HL-60/S4 (cell line): ENCODE results near the gene PDE8B.

ENCODE experiments used
- in situ Hi-C: fragments of 300-500 bp; cut with MboI; formaldehyde crosslinking; loops from 2 replicates; pipeline ENCODE4 v1.14.3; 2022; ENCODE audit warnings: low sequenced_read_pairs

The PDE8B gene, protein sequence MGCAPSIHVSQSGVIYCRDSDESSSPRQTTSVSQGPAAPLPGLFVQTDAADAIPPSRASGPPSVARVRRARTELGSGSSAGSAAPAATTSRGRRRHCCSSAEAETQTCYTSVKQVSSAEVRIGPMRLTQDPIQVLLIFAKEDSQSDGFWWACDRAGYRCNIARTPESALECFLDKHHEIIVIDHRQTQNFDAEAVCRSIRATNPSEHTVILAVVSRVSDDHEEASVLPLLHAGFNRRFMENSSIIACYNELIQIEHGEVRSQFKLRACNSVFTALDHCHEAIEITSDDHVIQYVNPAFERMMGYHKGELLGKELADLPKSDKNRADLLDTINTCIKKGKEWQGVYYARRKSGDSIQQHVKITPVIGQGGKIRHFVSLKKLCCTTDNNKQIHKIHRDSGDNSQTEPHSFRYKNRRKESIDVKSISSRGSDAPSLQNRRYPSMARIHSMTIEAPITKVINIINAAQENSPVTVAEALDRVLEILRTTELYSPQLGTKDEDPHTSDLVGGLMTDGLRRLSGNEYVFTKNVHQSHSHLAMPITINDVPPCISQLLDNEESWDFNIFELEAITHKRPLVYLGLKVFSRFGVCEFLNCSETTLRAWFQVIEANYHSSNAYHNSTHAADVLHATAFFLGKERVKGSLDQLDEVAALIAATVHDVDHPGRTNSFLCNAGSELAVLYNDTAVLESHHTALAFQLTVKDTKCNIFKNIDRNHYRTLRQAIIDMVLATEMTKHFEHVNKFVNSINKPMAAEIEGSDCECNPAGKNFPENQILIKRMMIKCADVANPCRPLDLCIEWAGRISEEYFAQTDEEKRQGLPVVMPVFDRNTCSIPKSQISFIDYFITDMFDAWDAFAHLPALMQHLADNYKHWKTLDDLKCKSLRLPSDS

GRCh38 chr5:77210091-77210963 lies at the start of gene PDE8B:
PDE8B (plus strand) TSS chr5:77210680; CDS start chr5:77210926, 246 bp downstream.
- in situ Hi-C loops, result no loop called here

GRCh38 chr5:77163453-77163852 lies 47.0 kb upstream of the PDE8B start:
- in situ Hi-C loops, result no loop called here

DNA sequence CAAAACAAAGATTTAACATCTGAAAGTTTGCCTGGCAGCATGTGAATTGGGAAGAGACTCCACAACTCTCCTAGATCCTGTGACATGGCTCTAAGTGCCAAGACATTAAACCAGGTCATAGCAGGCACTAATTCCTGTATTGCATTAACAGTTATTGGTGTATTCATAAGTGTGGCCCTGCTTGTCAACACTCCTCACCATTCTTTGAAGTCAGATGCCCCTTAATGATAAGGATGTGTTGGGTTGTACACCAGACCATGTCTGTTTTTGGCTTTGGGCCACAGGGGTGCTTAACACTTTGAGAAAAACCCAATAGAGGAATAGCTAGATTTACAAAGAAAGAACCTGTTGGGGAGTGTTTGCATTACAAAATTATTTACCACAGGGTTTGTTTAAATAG lies 43.4 kb upstream of the PDE8B start:
- in situ Hi-C loops, result no loop called here

DNA sequence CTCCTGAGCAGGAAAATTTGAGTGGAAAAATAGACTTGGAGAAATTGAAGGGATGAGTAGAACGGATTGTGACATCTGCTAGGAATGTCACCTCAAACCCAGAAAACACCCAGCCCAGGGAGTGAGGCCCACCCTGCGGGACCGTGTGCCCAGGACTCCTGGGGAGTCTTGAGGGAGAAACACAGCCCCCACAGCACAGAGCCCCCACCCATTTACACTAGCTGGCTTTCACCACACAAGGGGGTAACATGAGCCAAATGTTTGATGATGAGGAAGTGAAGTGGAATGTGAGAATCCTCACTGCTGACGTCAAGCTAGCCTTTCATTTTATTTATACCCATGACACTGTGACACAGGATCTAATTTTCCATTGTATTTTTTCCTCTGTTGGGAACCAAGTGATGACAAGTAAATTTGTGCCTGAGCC lies 42.8 kb upstream of the PDE8B start:
- in situ Hi-C loops, result no loop called here

DNA sequence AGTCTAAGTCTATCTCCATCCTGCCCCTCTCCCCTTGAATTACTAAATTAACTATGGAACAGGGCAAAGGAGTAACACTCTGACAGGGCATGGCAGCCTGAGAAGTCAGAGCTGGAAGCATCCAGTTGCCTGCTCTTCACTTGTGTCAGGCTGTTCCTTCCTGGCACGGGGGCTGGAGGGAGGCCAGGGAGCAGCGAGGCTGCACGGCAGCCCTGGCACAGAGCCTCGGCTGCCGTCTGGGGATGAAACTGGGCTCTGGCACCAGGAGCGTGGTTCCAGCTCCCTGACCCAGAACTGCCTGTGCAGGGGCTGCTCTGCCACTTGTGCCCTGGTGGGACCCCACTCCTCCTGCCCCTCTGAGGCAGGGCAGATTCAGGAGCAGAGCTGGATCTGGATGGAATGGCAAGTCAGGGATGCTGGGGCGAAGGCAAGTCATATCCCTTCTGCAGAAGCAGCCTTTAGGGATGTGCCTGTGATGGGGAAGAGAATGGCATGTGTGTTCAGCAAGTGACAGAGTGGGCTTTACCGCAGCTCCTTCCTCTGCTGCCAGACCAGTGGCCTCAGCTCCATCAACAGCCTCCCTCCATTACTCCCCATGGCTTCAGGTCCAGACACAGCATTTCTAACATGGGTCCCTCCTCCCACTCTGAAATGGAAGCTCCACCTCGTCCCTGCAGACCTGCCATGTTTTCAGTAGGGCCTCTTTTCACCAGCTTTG lies 42.2 kb upstream of the PDE8B start:
- in situ Hi-C loops, result no loop called here

DNA sequence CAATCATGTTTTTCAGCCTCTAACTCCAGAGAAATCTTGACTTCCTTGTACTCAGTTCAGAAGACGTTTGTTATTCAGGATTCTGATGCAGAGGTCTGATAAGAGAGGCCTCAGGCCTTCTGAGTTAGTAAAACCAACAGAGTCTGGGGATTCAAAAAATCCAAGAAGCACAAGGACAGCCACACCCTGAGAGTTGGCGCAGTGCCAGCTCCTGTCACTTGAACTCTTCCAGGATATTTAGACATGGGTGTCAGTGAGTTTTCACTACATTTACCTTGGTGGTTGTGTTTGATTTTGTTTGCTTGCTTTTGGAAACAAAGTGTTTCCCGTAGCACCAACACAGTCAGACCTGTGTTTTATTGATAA lies 41.6 kb upstream of the PDE8B start:
- in situ Hi-C loops, result no loop called here

- in situ Hi-C loops, result no loop called here
Observed at GRCh38 chr5:77170196-77170890, 40.1 kb upstream of the PDE8B start.

GRCh38 chr5:77171141-77171910 lies 39.2 kb upstream of the PDE8B start:
- in situ Hi-C loops, result no loop called here

DNA sequence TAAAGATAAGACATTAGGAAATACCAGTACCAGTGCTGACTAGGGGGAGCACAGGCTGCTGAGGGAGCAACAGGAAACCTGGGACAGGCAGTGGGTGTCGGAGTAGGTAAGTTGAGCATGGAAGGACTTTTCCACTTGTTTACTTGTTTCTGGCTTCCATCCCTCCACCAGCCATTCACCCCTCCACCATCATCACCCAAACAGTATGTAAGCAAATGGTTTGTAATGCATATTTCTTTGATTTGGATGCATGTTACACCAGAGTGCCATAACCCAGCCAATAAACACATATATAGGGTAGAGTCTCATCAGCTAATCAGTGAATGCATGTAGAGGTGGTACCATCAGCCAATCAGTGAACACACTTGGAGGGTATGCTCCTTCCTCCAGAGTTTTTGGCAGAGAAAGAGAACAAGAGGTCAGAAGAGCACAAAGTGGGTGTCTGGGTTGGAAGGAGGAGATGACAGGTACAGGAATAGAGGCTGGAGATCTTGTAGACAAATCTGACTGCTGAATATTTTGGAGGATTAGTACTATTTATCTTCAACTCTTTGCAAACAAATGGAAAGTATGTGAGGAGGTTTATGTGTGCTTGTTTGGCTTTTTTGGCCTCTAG lies 37.7 kb upstream of the PDE8B start:
- in situ Hi-C loops, result no loop called here

GRCh38 chr5:77174526-77174925 lies 36.0 kb upstream of the PDE8B start:
- in situ Hi-C loops, result no loop called here

DNA sequence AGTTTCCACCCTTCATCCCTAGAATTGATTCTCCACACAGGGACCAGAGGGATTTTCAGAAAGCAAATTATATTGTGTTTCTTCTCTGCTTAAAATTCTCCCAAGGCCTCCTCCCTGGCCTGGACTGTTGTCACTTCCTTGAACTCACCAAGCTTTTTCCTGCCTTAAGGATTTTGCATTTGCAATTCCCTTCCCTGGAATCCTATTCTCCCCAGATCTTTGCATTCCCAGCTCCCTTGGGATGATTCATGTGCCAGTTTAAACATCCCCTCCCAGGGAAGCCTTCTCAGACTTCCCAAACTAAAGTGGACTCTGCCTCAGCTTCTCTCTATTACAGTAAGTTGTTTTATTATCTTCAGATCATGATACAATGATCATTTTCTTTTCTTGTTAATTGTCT lies 35.2 kb upstream of the PDE8B start:
- in situ Hi-C loops, result no loop called here

DNA sequence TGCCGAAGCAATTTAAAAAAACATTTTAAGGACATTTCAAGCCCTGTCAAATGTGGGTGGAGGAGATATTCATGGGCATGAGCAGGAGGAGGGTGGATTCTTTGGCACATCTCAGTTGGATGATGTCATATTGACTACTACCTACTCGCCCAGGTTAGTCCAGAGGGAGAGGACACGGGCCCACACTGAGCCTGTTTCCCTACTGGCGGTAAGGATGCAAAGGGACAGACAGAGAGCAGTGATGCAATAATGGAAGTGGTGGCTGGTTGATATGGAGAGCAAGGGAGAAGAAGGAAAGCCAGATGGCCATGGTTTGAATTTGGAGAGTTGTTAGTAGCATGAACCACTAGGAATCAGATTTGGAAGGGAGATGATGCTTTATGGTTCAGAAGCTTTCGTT lies 34.1 kb upstream of the PDE8B start:
- in situ Hi-C loops, result no loop called here

DNA sequence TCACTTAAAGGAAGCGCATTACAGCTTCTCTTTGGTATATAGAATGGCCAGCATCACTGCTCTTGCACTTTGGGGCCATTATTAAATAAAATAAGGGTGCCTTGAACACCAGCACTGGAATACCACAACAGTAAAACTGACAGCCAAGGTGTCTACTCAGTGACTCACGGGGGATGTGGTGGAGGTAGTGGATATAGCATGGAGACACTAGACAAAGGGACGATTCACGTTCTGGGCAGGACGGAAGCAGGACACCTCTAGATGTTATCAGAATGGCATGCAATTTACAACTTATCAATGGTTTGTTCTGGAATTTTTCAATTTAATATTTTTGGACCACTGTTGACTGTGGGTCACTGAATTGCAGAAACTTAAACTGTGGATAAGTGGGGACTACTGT lies 32.9 kb upstream of the PDE8B start:
- in situ Hi-C loops, result no loop called here

- in situ Hi-C loops, result no loop called here
Observed at GRCh38 chr5:77180167-77181081, 30.1 kb upstream of the PDE8B start.

DNA sequence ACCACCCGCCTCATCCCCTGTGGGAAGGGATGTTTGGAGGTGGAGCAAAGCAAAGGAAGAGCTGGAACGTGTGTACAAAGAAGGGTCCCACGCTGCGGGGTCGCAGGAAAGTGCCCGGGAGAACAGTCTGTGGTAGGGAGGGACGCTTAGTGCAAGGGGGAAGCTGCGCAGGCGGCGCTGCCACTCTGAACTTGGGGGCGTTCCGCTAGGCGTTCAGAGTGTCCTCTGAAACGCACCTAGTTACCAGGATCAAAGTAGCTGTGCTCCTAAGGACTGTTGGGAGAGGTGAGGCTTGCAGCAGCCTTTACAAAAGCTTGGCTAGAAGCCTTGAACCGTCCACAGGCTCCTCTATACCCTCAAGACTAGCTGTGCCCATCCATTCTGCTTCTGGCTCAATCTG lies 29.3 kb upstream of the PDE8B start:
- in situ Hi-C loops, result no loop called here

DNA sequence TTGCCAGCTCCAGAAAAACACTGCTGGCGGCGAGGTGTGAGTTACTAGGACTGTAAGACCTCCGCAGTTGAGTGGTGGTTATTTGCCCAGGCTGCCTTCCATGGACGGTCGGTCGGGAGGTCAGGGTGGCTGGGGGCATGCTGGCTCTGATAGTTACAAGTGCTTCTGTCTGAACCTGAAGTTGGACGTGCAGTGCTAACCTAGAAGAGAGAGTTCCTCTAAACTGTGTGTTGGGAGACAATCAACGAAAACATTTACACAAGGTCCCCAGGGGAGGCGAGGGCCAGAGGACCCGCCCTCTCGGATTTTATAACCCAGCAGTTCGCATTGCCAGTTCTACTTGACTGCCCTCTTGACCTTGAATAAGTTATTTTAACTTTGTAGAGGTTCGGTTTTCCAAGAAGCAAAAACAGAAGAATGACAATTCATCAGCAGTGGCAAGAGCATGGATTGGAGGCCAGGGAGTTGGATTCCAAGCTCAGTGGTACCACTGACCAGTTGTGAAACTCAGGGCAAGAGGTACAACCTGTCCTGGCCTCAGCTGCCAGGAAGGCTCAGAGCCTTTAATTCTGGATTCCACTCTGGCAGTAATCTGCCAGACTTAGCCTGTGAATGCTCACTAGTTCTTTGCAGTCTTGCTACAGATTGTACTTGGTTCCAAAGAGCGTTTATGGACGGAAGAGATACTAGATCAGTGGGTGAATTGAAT lies 28.7 kb upstream of the PDE8B start:
- in situ Hi-C loops, result no loop called here

GRCh38 chr5:77182367-77182766 lies 28.1 kb upstream of the PDE8B start:
- in situ Hi-C loops, result no loop called here
